ENCODE measurements around the gene OAS3.

- TF ChIP-seq CTCF (IDR thresholded peaks at IDR 0.05; ENCODE audit: low read depth, low read length), result peak; percentile 24
- no peak for TF ChIP-seq EZH2phosphoT487 (IDR thresholded peaks at IDR 0.05; ENCODE audit: low read depth)
Observed at GRCh38 chr12:113005762-113006161, 67.5 kb downstream of the OAS3 start.

Measured in OCI-LY3 (cell line).